Neural cell (in vitro differentiated cells): Measurements from ENCODE around the gene GLB1L2. TPM values are rescaled to one million over a fixed set of nuclear protein-coding genes. Genes with fewer than 3 reads are reported as not detected.

Source experiments
- H2AFZ ChIP-seq: fragments of 200-600, 300-800 bp; sonication (generic), shearing (Covaris generic); 2 replicates; pipeline ENCODE4 v1.6.0; 2014; ENCODE audit warnings: low read depth, mild to moderate bottlenecking, antibody characterized with exemption, low read length, moderate library complexity
- H3F3A ChIP-seq: fragments of 200-600 bp; shearing (Covaris generic); 2 replicates; pipeline ENCODE4 v1.6.1; 2016; ENCODE audit warnings: mild to moderate bottlenecking, moderate library complexity, mixed read lengths, antibody characterized with exemption, low read length; ENCODE audit not compliant: insufficient read depth, poor library complexity, severe bottlenecking
- H3K27ac ChIP-seq: fragments of 200-600, 300-800 bp; sonication (generic), shearing (Covaris generic); 2 replicates; pipeline ENCODE4 v1.5.1; 2014; ENCODE audit warnings: mild to moderate bottlenecking, low read length, moderate library complexity
- H3K27me3 ChIP-seq: fragments of 300-800, 200-600 bp; sonication (generic), shearing (Covaris generic); 2 replicates; pipeline ENCODE4 v1.6.0; 2014; ENCODE audit warnings: mild to moderate bottlenecking, low read depth, low read length, moderate library complexity; ENCODE audit not compliant: insufficient read depth
- H3K36me3 ChIP-seq: fragments of 300-800, 200-600 bp; sonication (generic), shearing (Covaris generic); 2 replicates; pipeline ENCODE4 v1.5.1; 2014; ENCODE audit warnings: mild to moderate bottlenecking, antibody characterized with exemption, low read length, moderate library complexity; ENCODE audit not compliant: insufficient read depth
- H3K4me2 ChIP-seq: fragments of 300-800, 200-600 bp; sonication (generic), shearing (Covaris generic); 2 replicates; pipeline ENCODE4 v1.6.0; 2014; ENCODE audit warnings: mild to moderate bottlenecking, low read length
- H3K4me3 ChIP-seq: fragments of 300-800, 200-600 bp; sonication (generic), shearing (Covaris generic); 2 replicates; pipeline ENCODE4 v1.5.1; 2014; ENCODE audit warnings: mild to moderate bottlenecking, low read length, moderate library complexity
- H3K79me2 ChIP-seq: fragments of 200-600 bp; shearing (Covaris generic); replicated peaks from 2 replicates; pipeline ENCODE4 v1.6.0; 2014; ENCODE audit warnings: mild to moderate bottlenecking, low read length, moderate library complexity; ENCODE audit not compliant: insufficient read depth
- H3K9ac ChIP-seq: fragments of 300-800, 200-600 bp; sonication (generic), shearing (Covaris generic); 2 replicates; pipeline ENCODE4 v1.6.1; 2016; ENCODE audit warnings: mild to moderate bottlenecking, low read length, mixed read lengths
- H3K9me2 ChIP-seq: fragments of 200-600 bp; shearing (Covaris generic); 2 replicates; pipeline ENCODE4 v1.6.1; 2016; ENCODE audit warnings: mild to moderate bottlenecking, low read length, mixed read lengths; ENCODE audit not compliant: insufficient read depth
- H3K9me3 ChIP-seq: fragments of 200-600, 300-800 bp; sonication (generic), shearing (Covaris generic); 2 replicates; pipeline ENCODE4 v1.6.1; 2016; ENCODE audit warnings: mild to moderate bottlenecking, mixed run types, low read length, moderate library complexity, mixed read lengths
- H4K20me1 ChIP-seq: fragments of 200-600 bp; shearing (Covaris generic); 2 replicates; pipeline ENCODE4 v1.6.1; 2016; ENCODE audit warnings: mild to moderate bottlenecking, mixed run types; ENCODE audit not compliant: insufficient read depth
- CTCF ChIP-seq: fragments of 450-650 bp; IDR thresholded peaks from 2 replicates; pipeline ENCODE4 v1.5.1; 2014; ENCODE audit warnings: antibody characterized with exemption, mild to moderate bottlenecking, moderate library complexity; ENCODE audit not compliant: poor library complexity, severe bottlenecking
- EP300 ChIP-seq: fragments of 450-650 bp; conservative IDR thresholded peaks from 2 replicates; pipeline ENCODE4 v1.6.1; 2014; ENCODE audit warnings: antibody characterized with exemption, mild to moderate bottlenecking, moderate library complexity; ENCODE audit not compliant: poor library complexity, severe bottlenecking
- EZH2 ChIP-seq: fragments of 200-600, 300-800 bp; shearing (Covaris generic), sonication (generic); IDR thresholded peaks from 2 replicates; pipeline ENCODE4 v1.6.1; 2014; ENCODE audit warnings: antibody characterized with exemption, low read length, borderline replicate concordance, mild to moderate bottlenecking; ENCODE audit not compliant: insufficient read depth, poor library complexity, severe bottlenecking
- MXI1 ChIP-seq: fragments of 450-650 bp; conservative IDR thresholded peaks from 2 replicates; pipeline ENCODE4 v1.6.1; 2014; ENCODE audit warnings: antibody characterized with exemption, mild to moderate bottlenecking; ENCODE audit not compliant: poor library complexity, severe bottlenecking
- POLR2AphosphoS5 ChIP-seq: IDR thresholded peaks from 2 replicates; pipeline ENCODE4 v1.6.1; 2012
- RAD21 ChIP-seq: fragments of 450-650 bp; conservative IDR thresholded peaks from 2 replicates; pipeline ENCODE4 v1.6.1; 2014; ENCODE audit warnings: antibody characterized with exemption, mild to moderate bottlenecking, moderate library complexity
- REST ChIP-seq: IDR thresholded peaks from 2 replicates; pipeline ENCODE4 v1.6.1; 2012; ENCODE audit warnings: borderline replicate concordance
- SMC3 ChIP-seq: fragments of 450-650 bp; conservative IDR thresholded peaks from 2 replicates; pipeline ENCODE4 v1.6.1; 2014; ENCODE audit warnings: antibody characterized with exemption, mild to moderate bottlenecking, moderate library complexity; ENCODE audit not compliant: poor library complexity
- TAF1 ChIP-seq: IDR thresholded peaks from 2 replicates; pipeline ENCODE4 v1.6.1; 2012; ENCODE audit warnings: low read depth
- polyA plus RNA-seq: library from polyadenylated mRNA; depleted of rRNA; stranded (reverse); fragments of >200 nt; gene quantifications from 2 replicates; pipeline ENCODE4 v1.2.3, GENCODE V29; 2014

GLB1L2 gene
- polyA plus RNA-seq, 1 donor from 2014 or later: 1.6 TPM

- H4K20me1 ChIP-seq: no peaks in the 10 kb centered on the region
- H3K4me3 ChIP-seq: peak overlapping the region; percentile 92
Measured at GRCh38 chr11:134410766-134411165, 79.0 kb downstream of the GLB1L2 start.

DNA sequence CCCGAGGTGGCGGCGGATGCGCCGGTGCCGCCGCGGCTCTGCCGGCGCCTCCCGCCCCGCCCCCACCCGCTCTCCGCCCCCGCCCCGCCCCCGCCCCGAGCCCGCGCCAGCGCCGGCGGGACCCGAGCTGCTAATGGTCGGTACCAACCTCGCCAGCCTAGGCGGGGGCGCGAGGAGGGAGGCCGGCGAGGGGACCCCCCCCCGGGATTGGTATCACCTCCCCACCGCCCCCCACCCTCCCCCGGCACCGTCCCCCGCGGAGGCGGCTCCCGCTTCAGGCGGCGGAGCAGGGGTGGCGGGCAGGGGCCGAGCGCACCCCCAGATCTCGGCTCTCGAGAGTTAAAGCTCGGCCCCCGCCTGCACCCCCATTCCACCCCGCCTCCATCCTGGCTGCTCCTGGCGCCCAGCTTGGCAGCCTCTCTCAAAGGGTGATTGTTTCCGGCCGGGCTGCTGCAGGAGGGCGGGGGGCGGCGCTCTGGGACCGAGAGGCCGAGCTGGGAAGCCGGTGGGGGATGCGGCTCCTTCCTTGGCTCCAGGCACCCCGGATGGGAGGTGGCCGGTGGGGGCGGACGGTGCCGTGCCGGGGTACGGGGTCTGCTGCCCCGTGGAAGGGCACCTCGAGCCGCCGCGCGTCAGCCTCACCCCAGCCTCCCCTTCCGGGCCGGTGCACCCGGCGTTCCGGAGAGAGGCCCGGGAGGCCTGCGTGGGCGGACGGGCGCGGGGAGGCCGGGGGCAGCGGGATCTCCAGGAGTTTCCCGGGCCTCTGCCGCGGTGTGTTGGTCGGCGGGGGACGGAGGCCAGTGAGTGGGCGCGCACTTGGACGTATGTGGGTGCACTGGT, 80.6 kb downstream of the GLB1L2 start, which contains the start of gene B3GAT1:
B3GAT1 (minus strand) TSS at position 40 of the 840 bp plus-strand sequence. CDS start 24,583 bp downstream, outside the sequence.
- peak within 1 kb of the TSS; percentile 87 for H3K9ac ChIP-seq
- no peaks in the 10 kb centered on the region for H3F3A ChIP-seq
- TF ChIP-seq REST (peak; percentile 28), POLR2AphosphoS5 (peak; percentile 37), MXI1 (peak; percentile 41), EZH2 (no peak), CTCF (peak; percentile 27), EP300 (no peak), SMC3 (peak; percentile 53), RAD21 (peak; percentile 53), TAF1 (peak; percentile 36)
- peak within 1 kb of the TSS; percentile 92 for H3K4me3 ChIP-seq
- no peaks in the 10 kb centered on the region for H3K9me3 ChIP-seq
- H3K27me3 ChIP-seq: no peaks in the 10 kb centered on the region
- H3K36me3 ChIP-seq: no peaks in the 10 kb centered on the region
- H3K4me2 ChIP-seq: peak within 1 kb of the TSS; percentile 87
- H3K27ac ChIP-seq: peak within 1 kb of the TSS; percentile 61
- H3K79me2 ChIP-seq: peaks cover 28% of the 10 kb centered on the region
- H2AFZ ChIP-seq: peak within 1 kb of the TSS; percentile 76
- no peaks in the 10 kb centered on the region for H4K20me1 ChIP-seq
- H3K9me2 ChIP-seq: no peaks in the 10 kb centered on the region

More at GRCh38 chr11:134410766-134411165, 79.0 kb downstream of the GLB1L2 start:
- H3K4me2 ChIP-seq: peak overlapping the region; percentile 87
- H3K9me3 ChIP-seq: no peaks in the 10 kb centered on the region
- H2AFZ ChIP-seq: no peak overlapping the region
- peak overlapping the region; percentile 87 for H3K9ac ChIP-seq
- H3K36me3 ChIP-seq: no peaks in the 10 kb centered on the region
- H3K27ac ChIP-seq: no peak overlapping the region
- TF ChIP-seq REST (no peak), EP300 (no peak)
- H3K9me2 ChIP-seq: no peaks in the 10 kb centered on the region
- peaks cover 32% of the 10 kb centered on the region for H3K79me2 ChIP-seq
- no peaks in the 10 kb centered on the region for H3F3A ChIP-seq
- no peaks in the 10 kb centered on the region for H3K27me3 ChIP-seq
